A673 (cell line): ENCODE data around the gene IFNL2.

Experiments used
- EZH2 ChIP-seq: fragments of 200-600 bp; sonication (generic); IDR thresholded peaks from 2 replicates; pipeline ENCODE4 v1.6.1; 2017; ENCODE audit warnings: borderline replicate concordance, low read depth, mild to moderate bottlenecking, mixed read lengths, antibody characterized with exemption, low read length; ENCODE audit not compliant: poor library complexity, severe bottlenecking
- TF ChIP-seq, protein P1 (sequence below): fragments of 300-800, 200-600 bp; sonication (generic); conservative IDR thresholded peaks from 2 replicates; pipeline ENCODE4 v1.5.1; 2017; ENCODE audit warnings: low read depth, mild to moderate bottlenecking, antibody characterized with exemption, low read length, moderate library complexity, mixed read lengths

DNA sequence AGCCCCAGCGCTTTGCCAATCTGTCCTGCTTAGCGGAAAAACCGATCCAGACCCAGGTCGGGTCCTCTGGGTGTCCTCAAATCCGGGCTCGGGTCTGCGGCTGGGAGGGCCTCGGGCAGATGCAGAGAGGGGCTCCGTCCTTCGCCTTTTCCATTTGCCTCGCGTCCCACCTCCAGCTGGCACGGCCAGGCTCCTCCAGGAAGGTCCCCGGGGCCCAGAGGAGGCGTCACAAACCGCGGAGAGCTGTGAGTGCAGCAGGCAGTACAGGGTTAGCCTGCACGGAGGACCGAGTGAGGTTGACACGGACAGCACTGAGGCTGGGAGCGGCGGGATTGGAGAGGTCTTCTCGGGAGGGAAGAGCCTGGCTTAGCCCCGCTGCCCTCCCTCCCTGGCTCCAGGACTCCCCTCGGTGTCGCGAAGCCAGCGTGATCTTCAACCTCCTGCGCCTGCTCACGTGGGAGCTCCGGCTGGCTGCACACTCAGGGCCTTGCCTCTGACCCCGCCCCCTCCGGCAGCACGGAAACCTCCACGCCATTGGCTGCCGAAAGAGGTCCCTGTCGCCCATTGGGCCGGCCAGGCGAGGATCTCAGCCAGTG lies 2.8 kb upstream of the IFNL2 start:
- TF ChIP-seq, protein P1, sequence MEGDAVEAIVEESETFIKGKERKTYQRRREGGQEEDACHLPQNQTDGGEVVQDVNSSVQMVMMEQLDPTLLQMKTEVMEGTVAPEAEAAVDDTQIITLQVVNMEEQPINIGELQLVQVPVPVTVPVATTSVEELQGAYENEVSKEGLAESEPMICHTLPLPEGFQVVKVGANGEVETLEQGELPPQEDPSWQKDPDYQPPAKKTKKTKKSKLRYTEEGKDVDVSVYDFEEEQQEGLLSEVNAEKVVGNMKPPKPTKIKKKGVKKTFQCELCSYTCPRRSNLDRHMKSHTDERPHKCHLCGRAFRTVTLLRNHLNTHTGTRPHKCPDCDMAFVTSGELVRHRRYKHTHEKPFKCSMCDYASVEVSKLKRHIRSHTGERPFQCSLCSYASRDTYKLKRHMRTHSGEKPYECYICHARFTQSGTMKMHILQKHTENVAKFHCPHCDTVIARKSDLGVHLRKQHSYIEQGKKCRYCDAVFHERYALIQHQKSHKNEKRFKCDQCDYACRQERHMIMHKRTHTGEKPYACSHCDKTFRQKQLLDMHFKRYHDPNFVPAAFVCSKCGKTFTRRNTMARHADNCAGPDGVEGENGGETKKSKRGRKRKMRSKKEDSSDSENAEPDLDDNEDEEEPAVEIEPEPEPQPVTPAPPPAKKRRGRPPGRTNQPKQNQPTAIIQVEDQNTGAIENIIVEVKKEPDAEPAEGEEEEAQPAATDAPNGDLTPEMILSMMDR: no peak
- no peak for TF ChIP-seq EZH2
